PFSK-1 (cell line): Measurements from ENCODE around the gene ADAM17.

Experiments
- FOXP2 ChIP-seq: optimal IDR thresholded peaks from 2 replicates; pipeline ENCODE3; 2011; ENCODE audit warnings: borderline replicate concordance, control low read depth, inconsistent platforms; ENCODE audit not compliant: insufficient read depth; ENCODE audit errors: extremely low read length, extremely low read depth
- POLR2AphosphoS5 ChIP-seq: IDR thresholded peaks from 2 replicates; pipeline ENCODE4 v1.6.1; 2012; ENCODE audit warnings: low read depth, mild to moderate bottlenecking, control low read depth, low read length, moderate library complexity
- REST ChIP-seq, 2 experiments: IDR thresholded peaks; 2 replicates each; pipeline versions ENCODE4 v1.6.1 to v1.8.0; 2011 to 2012; ENCODE audit warnings: low read depth in 2 of 2, low read length in 2 of 2, control low read depth in 1 of 2, inconsistent platforms in 1 of 2, mild to moderate bottlenecking in 1 of 2, moderate library complexity in 1 of 2; ENCODE audit not compliant: insufficient read depth in 1 of 2
- SIN3A ChIP-seq: IDR thresholded peaks from 2 replicates; pipeline ENCODE4 v1.6.1; 2012; ENCODE audit warnings: mild to moderate bottlenecking, low read length, moderate library complexity, borderline replicate concordance; ENCODE audit not compliant: insufficient read depth
- TAF1 ChIP-seq: IDR thresholded peaks from 2 replicates; pipeline ENCODE4 v1.6.1; 2012; ENCODE audit warnings: low read length, control low read depth, borderline replicate concordance; ENCODE audit not compliant: insufficient read depth

DNA sequence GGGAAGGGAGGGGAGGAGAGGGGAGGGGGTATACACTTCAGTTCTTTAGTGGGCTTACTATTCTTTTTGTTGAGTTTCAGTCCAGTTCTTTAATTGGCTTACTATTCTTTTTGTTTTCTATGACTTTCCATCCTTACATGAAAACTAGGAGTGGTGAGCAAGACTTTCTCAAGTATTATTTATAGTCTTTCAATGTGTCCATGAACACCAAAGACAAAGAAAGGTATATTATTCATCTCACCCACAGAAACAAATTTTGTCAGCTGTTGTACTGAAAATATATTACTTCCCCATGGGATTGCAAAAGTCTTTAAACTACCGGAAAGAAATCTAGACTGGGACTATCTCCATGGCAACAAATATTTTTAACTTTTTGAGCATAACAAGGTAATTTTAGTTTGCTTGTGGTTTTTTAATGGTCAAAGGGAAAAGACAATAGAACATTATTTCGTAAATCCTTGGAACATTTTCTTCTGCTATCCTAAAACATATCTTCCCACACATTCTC, 17.6 kb downstream of the ADAM17 start:
- TF ChIP-seq POLR2AphosphoS5 (no peak), REST (IDR thresholded peaks at IDR 0.05; ENCODE audit: insufficient read depth in 1 of 2, low read depth in 2 of 2, low read length in 2 of 2) (no peak), SIN3A (no peak), TAF1 (no peak), FOXP2 (no peak)
